SHP77 treated with DMSO at 0.1 percent for 48 hours (cell line): ENCODE measurements around the gene SLC25A39.
A peak's percentile ranks its signal among the peaks of the same experiment; 100 is the strongest.
"Not testable (repeated sequence)": the region's sequence is repeated elsewhere in the genome, so short reads cannot be mapped to it uniquely, and the experiment has no call there.

Source experiments
- DNase-seq: peaks from one replicate; lab custom pipeline; 2025; lab: John Stamatoyannopoulos, UW

SLC25A39 gene, protein sequence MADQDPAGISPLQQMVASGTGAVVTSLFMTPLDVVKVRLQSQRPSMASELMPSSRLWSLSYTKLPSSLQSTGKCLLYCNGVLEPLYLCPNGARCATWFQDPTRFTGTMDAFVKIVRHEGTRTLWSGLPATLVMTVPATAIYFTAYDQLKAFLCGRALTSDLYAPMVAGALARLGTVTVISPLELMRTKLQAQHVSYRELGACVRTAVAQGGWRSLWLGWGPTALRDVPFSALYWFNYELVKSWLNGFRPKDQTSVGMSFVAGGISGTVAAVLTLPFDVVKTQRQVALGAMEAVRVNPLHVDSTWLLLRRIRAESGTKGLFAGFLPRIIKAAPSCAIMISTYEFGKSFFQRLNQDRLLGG

DNA sequence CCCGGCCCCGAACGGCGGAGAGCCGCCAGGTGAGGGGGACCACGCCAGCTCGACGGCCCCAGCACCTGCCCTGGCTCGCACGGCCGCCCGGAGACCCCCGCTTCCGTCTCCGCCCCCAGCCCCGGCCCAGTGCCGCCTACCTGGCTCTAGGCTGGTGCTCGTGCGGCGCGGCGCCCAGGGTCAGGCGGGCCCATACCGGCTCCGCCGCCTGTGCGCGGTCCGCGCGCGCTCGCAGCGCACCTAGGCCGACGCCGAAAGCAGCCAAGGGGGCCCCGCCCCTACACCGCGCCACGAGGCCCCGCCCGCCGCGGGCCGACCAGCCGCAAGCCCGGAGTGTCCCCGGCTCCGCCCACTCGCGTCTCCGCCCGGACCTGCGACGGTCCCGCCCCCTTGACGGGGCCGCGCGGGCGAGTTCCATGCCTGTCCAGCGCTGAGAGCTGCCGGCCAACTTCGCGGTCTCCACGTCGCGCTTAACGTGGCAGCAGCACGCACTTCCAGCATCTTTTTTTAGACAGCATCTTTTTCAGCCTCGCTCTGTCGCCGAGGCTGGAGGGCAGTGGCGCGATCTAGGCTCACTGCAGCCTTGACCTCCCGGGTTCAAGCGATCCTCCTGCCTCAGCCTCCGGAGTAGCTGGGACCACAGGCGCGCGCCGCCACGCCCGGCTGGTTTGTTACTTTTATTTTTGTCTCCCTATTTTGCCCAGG is at the start of gene SLC25A39:
Gene SLC25A39, minus strand, starts transcription at position 253 of the 705 bp plus-strand sequence. CDS start 1,261 bp downstream, outside the sequence.
- DNase-seq: peak; percentile 84

GRCh38 chr17:44372036-44372435 is 47.4 kb upstream of the SLC25A39 start:
- no peak for DNase-seq

DNA sequence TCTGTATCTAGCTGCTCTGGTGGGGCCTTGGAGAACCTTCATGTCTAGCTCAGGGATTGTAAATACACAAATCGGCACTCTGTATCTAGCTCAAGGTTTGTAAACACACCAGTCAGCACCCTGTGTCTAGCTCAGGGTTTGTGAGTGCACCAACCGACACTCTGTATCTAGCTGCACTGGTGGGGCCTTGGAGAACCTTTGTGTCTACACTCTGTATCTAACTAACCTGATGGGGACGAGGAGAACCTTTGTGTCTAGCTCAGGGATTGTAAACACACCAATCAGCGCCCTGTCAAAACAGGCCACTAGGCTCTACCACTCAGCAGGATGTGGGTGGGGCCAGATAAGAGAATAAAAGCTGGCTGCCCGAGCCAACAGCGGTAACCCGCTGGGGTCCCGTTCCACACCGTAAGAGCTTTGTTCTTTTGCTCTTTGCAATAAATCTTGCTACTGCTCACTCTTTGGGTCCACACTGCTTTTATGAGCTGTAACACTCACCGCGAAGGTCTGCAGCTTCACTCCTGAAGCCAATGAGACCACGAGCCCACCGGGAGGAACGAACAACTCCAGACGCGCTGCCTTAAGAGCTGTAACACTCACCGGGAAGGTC is 44.9 kb upstream of the SLC25A39 start:
- not testable (repeated sequence) for DNase-seq

GRCh38 chr17:44368391-44369243 is 44.0 kb upstream of the SLC25A39 start:
- DNase-seq: not testable (repeated sequence)

DNA sequence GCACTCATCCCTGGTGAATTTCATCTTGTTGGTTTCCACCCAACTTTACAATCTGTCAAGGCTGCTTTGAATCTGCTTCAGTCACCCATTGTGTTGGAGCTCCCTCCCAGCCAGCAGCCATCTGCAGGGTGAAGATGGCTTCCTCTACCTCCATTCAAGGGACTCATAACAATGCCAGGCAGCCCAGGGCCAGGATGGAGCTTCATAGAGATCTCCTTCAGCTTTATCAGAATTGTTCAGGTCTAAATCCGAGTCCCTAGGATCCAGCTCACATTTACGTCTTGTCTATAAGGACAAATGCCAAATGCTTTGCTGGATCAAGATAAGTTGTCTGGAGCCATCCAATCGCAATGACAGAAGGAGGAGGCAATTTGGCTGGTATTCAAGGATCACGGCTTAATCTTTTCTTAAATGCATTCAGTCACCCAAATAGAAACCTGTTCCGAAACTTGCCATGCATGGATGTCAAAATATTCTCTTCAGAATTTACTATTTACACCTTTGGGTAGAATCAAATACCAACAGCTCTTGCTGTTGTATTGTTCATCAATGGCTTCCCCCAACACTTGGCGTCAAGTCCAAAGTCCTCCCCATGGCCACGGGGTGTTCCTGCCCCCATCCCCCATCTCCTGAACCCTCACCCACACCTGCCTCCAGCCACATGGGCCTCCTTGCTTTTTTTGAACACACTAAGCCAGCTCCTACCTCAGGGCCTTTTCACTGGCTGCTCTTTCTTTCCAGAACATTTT is 42.8 kb upstream of the SLC25A39 start:
- DNase-seq: no peak

DNA sequence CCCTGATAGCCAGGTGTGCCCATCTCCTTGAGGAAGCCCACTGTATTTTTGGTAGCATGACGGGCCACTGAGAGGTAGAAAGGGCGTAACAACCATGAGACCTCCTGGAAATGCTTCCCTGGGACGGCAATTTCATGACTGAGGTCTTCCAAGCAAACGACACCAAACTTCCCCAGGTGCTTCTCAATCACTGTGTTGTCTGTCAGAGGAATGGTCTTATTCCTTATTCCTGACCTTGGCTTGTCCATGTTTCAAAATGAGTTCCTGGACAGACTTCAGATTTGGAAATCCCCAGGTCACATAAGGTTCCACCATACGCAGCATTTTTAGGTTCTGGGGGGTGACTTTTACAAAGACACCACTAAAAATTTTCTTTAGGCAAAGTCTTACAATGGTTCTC is 40.4 kb upstream of the SLC25A39 start:
- DNase-seq: not testable (repeated sequence)

DNA sequence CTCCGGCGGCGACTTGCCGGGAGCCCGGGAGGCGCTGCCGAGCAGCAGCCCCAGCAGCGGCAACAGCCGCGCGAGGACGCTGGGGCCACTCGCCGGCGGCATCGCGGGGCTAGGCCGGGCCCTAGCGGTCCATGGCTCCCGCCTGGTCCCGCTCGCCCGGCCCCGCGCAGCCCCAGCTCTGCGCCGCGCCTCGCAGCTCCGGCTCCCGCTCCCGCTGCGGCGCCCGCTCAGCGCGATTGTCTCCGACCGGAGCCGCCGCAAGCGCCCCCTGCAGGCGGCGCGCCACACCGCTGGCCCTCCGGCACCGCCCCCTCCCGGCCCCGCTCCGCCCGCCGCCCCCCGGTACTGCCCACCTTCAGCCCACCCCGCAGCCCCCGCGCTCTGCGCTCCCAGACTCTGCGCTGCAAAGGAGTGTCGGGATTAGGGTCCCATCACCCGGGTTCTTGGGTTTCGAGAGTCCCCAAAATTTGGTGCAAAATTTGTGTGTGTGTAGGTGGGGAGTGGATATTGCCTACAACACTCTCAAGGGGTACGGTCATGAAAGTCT is 39.1 kb upstream of the SLC25A39 start, which contains the start of gene FAM171A2:
Gene FAM171A2, minus strand, starts transcription at position 241 of the 547 bp plus-strand sequence. Its CDS starts 139 bp downstream, at position 102.
- no peak for DNase-seq

DNA sequence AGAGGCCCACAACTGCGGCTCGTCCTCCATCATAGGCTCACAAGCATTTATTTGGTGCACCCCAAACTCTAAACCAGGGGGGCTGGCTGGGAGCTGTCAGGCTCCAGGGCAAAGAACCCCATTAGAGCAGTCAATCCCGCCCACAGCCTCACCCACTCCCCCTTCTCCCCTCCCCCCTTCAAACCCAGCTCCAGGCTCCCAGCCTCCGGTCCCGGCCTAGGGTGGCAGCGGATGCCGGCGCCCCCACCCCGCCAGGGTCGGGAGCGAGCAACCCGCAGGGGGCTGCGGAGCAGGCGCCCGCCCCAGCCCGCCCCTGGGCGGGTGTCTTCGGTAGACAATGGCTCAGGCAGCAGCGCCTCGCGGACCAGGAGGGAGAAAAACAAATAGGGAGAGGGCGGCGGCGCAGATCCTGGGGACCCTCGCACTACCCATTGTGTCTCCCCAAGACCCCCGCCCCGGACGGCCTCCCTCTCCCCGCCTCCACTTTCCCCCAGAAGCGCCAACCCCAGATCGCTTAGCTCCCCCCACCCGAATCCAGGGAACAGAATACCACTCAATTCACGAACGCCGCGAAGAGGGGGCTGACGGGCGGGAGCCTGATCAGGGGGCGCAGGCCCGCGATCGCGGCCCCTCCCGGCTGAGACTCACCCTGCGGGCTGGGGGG is 38.5 kb upstream of the SLC25A39 start:
- DNase-seq: no peak

- no peak for DNase-seq
Measured at GRCh38 chr17:44362459-44362948, 37.9 kb upstream of the SLC25A39 start.

DNA sequence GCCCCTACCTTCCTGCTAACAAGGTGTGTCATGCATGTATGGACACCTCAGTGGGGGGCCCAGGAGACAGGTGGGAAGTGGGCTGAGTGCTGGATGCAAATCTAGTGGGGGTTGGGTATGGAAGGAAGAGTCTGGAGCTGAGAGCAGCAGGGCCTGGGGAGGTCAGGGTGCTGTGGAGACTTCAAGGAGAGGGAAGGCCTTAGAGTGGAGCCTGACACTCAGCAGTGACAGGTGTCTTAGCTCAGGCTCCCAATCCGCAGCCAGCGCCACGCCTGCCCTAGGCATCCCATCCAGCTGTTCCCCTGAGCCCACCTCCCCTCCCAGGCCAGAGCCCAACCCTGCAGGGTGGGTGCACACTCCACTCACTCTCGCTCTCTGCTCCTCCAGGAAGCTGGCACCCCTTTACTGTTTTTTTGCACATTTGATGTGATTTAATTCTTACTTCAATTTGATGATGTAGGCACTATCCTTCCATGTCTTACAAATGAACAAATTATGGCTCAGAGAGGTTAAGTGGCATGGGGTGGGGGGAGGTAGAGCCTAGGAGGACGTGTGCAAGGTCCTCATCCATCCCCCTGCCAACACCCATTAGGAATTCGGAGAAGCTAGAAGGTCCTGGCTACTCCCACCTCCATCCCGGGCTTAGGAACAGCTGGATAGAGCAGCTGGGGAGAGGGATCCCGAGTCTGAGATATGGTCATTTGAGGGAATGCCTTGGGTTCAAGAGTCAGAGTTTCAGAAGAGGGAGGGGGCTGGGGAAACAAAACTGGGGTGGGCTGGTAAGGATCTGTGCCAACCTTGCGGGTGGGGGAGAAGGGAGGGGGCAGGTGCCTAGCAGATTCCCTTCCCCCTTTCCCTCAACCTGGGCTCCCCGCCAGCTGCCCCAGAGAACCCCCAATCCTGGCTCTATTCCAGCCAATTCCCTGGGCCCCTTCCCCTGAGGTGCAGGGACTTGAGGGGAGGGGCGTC is 37.0 kb upstream of the SLC25A39 start:
- no peak for DNase-seq

- no peak for DNase-seq
Measured at GRCh38 chr17:44360826-44361225, 36.2 kb upstream of the SLC25A39 start.

GRCh38 chr17:44360144-44360533 is 35.5 kb upstream of the SLC25A39 start:
- DNase-seq: no peak

DNA sequence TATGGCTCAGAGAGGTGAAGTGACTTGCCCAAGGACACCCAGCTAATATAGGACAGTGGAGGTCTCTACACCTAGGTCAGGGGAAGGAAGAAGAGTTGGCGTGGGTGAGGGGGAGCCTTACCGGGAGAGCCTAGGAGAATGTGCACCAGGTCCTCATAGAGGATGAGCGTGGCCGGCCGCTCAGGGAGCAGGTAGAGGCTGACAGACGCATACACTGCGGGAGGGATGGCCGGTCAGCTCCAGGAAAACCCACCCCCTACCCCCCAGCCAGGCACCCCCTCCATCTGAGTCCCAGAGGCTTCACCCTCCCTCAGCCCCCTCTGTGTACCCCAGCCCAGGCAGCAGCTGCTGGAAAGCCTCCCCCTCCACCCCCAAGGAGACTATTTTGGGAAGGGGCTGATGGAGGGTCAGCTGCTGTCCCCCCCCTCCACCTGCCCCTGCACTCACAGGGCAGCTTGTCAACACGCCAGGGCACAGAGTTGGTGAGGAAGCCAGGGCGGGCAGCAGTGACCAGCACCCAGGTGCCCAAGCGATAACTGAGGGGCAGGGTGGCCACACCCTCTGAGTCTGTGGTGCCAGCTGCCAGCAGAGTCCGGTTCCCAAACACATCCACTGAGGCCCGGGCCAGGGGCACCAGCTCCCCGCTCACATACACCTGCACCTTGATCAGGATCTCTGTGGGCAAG is 35.0 kb upstream of the SLC25A39 start:
- DNase-seq: no peak

- DNase-seq: no peak
Measured at GRCh38 chr17:44359006-44359405, 34.4 kb upstream of the SLC25A39 start.

DNA sequence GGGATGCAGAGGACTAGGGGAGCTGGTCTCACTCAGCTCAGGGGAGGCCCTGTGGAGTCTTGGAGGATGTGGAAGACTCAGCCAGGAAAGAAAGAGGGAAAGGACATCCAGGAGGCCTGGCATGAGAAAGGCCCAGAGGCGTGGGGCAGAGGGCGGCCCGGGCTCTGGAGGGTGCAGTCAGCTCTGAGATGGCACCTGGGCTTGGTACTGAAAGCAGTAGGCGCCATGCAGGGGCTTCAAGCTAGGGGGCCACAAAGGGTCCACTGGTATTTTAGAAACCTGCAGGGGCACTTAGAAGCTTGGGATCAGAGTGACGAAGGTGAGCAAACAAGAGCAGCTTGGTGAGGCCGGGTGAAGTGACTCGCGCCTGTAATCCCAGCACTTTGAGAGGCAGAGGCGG is 33.4 kb upstream of the SLC25A39 start:
- DNase-seq: no peak

DNA sequence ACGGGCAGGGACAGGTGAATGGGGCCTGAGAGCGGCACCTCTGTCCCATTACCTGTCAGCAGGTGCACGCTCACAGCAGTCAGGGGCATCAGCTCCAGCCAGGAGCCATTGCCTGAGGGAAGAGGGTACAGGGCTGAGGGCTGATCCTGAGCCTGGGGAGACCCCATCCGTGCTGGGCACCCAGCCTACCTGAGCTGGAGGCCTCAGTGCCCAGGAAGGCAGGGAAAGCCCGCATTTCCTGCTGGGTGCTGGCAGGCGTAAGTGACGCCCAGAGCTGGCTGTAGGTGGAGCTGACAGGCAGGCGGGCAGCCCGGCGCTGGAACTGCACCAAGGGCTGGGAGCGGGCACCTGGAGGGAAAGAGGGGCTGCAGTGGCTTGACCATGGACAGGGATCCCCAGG is 31.6 kb upstream of the SLC25A39 start:
- DNase-seq: no peak

DNA sequence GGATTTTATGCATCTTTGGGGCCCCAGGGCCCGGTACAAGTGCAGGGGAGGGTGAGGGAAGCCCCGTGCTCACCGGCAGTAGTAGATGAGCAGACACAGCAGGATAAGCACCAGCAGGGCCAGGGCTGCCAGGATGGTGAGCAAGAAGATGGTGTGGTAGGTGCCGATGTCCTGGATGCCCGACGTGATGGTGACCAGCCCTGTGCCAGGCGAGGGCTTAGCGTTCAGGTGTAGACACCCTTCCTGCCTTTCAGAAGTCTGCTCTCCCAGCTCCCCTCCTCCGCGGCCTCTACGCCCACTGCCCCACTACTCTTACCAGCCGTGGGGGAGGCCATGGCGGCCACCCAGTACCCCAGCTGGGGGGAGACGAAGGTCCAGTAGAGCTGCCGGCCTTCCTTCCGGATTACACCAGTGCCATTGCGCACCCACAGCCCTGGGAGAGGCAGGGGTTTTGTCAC is 31.0 kb upstream of the SLC25A39 start:
- no peak for DNase-seq
